ENCODE results near the gene KEL.

DNA sequence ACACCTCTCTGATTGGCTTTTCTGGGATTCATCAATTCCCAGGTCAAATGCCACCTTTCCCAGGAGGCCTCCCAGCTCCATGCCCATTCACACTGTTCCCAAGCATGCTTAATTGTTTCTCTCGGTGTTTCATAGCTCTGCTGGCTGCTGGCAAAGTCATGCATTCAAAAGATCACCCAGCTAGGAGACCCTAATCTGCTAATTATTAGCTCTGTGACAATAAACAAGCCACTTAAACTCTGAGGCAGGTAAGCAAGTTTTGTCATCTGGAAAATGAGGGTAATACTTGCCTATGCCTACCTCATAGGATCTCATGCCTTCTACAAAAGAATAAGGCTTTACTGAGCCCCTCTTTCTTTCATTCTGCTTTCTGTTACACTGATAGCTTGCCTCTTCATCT, 828 bp upstream of the KEL start:
- TF ChIP-seq EZH2 (IDR thresholded peaks at IDR 0.05) (no peak), SIN3A (IDR thresholded peaks at IDR 0.05; ENCODE audit: low read depth) (no peak), POLR2AphosphoS5 (IDR thresholded peaks at IDR 0.05; ENCODE audit: low read depth, low read length) (no peak)
- TF ChIP-seq, protein P1, sequence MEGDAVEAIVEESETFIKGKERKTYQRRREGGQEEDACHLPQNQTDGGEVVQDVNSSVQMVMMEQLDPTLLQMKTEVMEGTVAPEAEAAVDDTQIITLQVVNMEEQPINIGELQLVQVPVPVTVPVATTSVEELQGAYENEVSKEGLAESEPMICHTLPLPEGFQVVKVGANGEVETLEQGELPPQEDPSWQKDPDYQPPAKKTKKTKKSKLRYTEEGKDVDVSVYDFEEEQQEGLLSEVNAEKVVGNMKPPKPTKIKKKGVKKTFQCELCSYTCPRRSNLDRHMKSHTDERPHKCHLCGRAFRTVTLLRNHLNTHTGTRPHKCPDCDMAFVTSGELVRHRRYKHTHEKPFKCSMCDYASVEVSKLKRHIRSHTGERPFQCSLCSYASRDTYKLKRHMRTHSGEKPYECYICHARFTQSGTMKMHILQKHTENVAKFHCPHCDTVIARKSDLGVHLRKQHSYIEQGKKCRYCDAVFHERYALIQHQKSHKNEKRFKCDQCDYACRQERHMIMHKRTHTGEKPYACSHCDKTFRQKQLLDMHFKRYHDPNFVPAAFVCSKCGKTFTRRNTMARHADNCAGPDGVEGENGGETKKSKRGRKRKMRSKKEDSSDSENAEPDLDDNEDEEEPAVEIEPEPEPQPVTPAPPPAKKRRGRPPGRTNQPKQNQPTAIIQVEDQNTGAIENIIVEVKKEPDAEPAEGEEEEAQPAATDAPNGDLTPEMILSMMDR (IDR thresholded peaks at IDR 0.05 in 2 of 3, conservative IDR thresholded peaks at IDR 0.05 in 1 of 3; ENCODE audit: borderline replicate concordance in 1 of 3, insufficient read depth in 1 of 3, low read depth in 2 of 3, low read length in 2 of 3) = no peak

Measured in HCT116 (cell line).